ENCODE measurements around the gene KRTAP29-1.
"Not testable (repeated sequence)": the region's sequence is repeated elsewhere in the genome, so short reads cannot be mapped to it uniquely, and the experiment has no call there.

The KRTAP29-1 gene

GRCh38 chr17:41265078-41265477 is 37.6 kb downstream of the KRTAP29-1 start, which contains the start of gene KRTAP9-6:
Gene KRTAP9-6, plus strand, starts transcription at chr17:41265378. Its CDS starts 0 bp downstream, at chr17:41265378.
- TF ChIP-seq CTCF (IDR thresholded peaks at IDR 0.05; ENCODE audit: insufficient read depth, missing control alignments): no peak
- no peak for FAIRE-seq
- DNase-seq (ENCODE audit: insufficient read length, low spot score): no peak

- FAIRE-seq: no peak
- no peak for TF ChIP-seq CTCF (IDR thresholded peaks at IDR 0.05; ENCODE audit: insufficient read depth, missing control alignments)
- DNase-seq (ENCODE audit: insufficient read length, low spot score): no peak
Measured at GRCh38 chr17:41264599-41264998, 38.1 kb downstream of the KRTAP29-1 start.

- TF ChIP-seq CTCF (IDR thresholded peaks at IDR 0.05; ENCODE audit: insufficient read depth, missing control alignments): no peak
- DNase-seq (ENCODE audit: insufficient read length, low spot score): no peak
- no peak for FAIRE-seq
Measured at GRCh38 chr17:41263212-41263611, 39.4 kb downstream of the KRTAP29-1 start.

GRCh38 chr17:41258406-41258805 is 44.2 kb downstream of the KRTAP29-1 start:
- FAIRE-seq (no peak), DNase-seq (ENCODE audit: insufficient read length, low spot score) (no peak)
- TF ChIP-seq CTCF (IDR thresholded peaks at IDR 0.05; ENCODE audit: insufficient read depth, missing control alignments): no peak

GRCh38 chr17:41256291-41256685 is 46.4 kb downstream of the KRTAP29-1 start:
- DNase-seq (ENCODE audit: insufficient read length, low spot score): no peak
- no peak for FAIRE-seq
- TF ChIP-seq CTCF (IDR thresholded peaks at IDR 0.05; ENCODE audit: insufficient read depth, missing control alignments): no peak

GRCh38 chr17:41255381-41256290 is 47.0 kb downstream of the KRTAP29-1 start, which contains the start of gene KRTAP9-9:
Gene KRTAP9-9, plus strand, starts transcription at chr17:41255384.
- not testable (repeated sequence) for FAIRE-seq; DNase-seq (ENCODE audit: insufficient read length, low spot score)

GRCh38 chr17:41254861-41255260 is 47.8 kb downstream of the KRTAP29-1 start:
- FAIRE-seq: no peak
- TF ChIP-seq CTCF (IDR thresholded peaks at IDR 0.05; ENCODE audit: insufficient read depth, missing control alignments): no peak
- no peak for DNase-seq (ENCODE audit: insufficient read length, low spot score)

Measured in D721Med (cell line).